Caco-2 (cell line): ENCODE measurements around the gene LAMP5. TPM values are rescaled to one million over a fixed set of nuclear protein-coding genes. Genes with fewer than 3 reads are reported as not detected.

ENCODE experiments used
- BruUV-seq: library from RNA; stranded (reverse); fragments of 400-500 nt; replicated peaks from 2 replicates; lab custom pipeline; 2021; lab: Mats Ljungman, UMichigan
- CTCF ChIA-PET: fragments of 300-600 bp; sonication (Branson Sonifier 250); formaldehyde crosslinking; loops from one replicate; lab custom pipeline; 2022; ENCODE audit warnings: antibody characterized with exemption; lab: Charles Lee
- POLR2A ChIA-PET: fragments of 300-600 bp; sonication (Branson Sonifier 250); formaldehyde crosslinking; loops from one replicate; lab custom pipeline; 2022; ENCODE audit warnings: antibody characterized with exemption; lab: Charles Lee
- DNase-seq, 2 experiments: peaks; one replicate each; pipeline versions ENCODE4 v3.0.0 to v3.0.0-alpha.2; 2020 to 2022
- H3K27me3 ChIP-seq: replicated peaks from 2 replicates; pipeline ENCODE4 v1.6.0; 2011; ENCODE audit warnings: low read length; ENCODE audit not compliant: control insufficient read depth, insufficient read depth
- H3K36me3 ChIP-seq: 2 replicates; pipeline ENCODE4 v1.5.1; 2011; ENCODE audit warnings: low read length; ENCODE audit not compliant: control insufficient read depth, insufficient read depth
- H3K4me1 ChIP-seq: fragments of 250-450 bp; sonication (Bioruptor Pico); 2 replicates; pipeline ENCODE4 v1.5.1; 2020; ENCODE audit warnings: mild to moderate bottlenecking
- H3K4me3 ChIP-seq: 2 replicates; pipeline ENCODE4 v1.5.1; 2011; ENCODE audit warnings: low read depth, mild to moderate bottlenecking, control low read depth, low read length
- H3K9me3 ChIP-seq: fragments of 250-450 bp; sonication (Bioruptor Pico); 2 replicates; pipeline ENCODE4 v1.5.1; 2020; ENCODE audit warnings: mild to moderate bottlenecking, moderate library complexity
- H3K27ac Mint-ChIP-seq: one replicate; pipeline ENCODE4 v1.8.0; 2022; ENCODE audit warnings: mixed read lengths; ENCODE audit not compliant: unreplicated experiment
- H3K27me3 Mint-ChIP-seq: one replicate; pipeline ENCODE4 v1.8.0; 2022; ENCODE audit warnings: mixed read lengths; ENCODE audit not compliant: insufficient read depth, unreplicated experiment
- H3K36me3 Mint-ChIP-seq: one replicate; pipeline ENCODE4 v1.8.0; 2022; ENCODE audit warnings: mild to moderate bottlenecking, mixed read lengths; ENCODE audit not compliant: insufficient read depth, unreplicated experiment
- H3K4me1 Mint-ChIP-seq: one replicate; pipeline ENCODE4 v1.8.0; 2022; ENCODE audit warnings: low read depth, mixed read lengths; ENCODE audit not compliant: unreplicated experiment
- H3K4me3 Mint-ChIP-seq: one replicate; pipeline ENCODE4 v1.8.0; 2022; ENCODE audit warnings: mild to moderate bottlenecking, moderate library complexity, mixed read lengths; ENCODE audit not compliant: unreplicated experiment
- H3K9me3 Mint-ChIP-seq: one replicate; pipeline ENCODE4 v1.8.0; 2022; ENCODE audit warnings: mixed read lengths; ENCODE audit not compliant: unreplicated experiment
- CTCF ChIP-seq, 2 experiments: fragments of 200-600 bp in 1 of 2; IDR thresholded peaks; 1 replicate in 1 of 2; 2 replicates in 1 of 2; pipeline versions ENCODE4 v1.5.1 to v1.8.0; 2011 to 2022; ENCODE audit warnings: antibody characterized with exemption in 1 of 2, control low read depth in 1 of 2, inconsistent platforms in 1 of 2, low read depth in 1 of 2, low read length in 1 of 2, mild to moderate bottlenecking in 1 of 2, moderate library complexity in 1 of 2; ENCODE audit not compliant: insufficient read depth in 1 of 2, severe bottlenecking in 1 of 2, unreplicated experiment in 1 of 2
- intact Hi-C: fragments of 100-400 bp; cut with micrococcal nuclease; formaldehyde crosslinking; loops from one replicate; pipeline ENCODE4 v1.10.0; 2022; ENCODE audit not compliant: unreplicated experiment
- total RNA-seq: library from RNA; stranded (reverse); gene quantifications from 2 replicates; pipeline ENCODE4 v1.2.3, GENCODE V29; 2022

Gene LAMP5
- total RNA-seq, 1 experiment from 2014 or later, result not detected

GRCh38 chr20:9566977-9567376 lies 52.6 kb downstream of the LAMP5 start:
- Mint-ChIP-seq H3K36me3 (no peaks in the 10 kb centered on the region), H3K27ac (no peak overlapping the region), H3K4me3 (no peak overlapping the region), H3K4me1 (no peaks in the 10 kb centered on the region), H3K27me3 (peaks cover 16% of the 10 kb centered on the region), H3K9me3 (no peaks in the 10 kb centered on the region)
- intact Hi-C loops, result no loop called here
- no TSS peak for BruUV-seq
- no peaks in the 10 kb centered on the region for H3K4me1 ChIP-seq
- POLR2A ChIA-PET, result no interaction called here
- H3K4me3 ChIP-seq, result no peak overlapping the region
- no peaks in the 10 kb centered on the region for H3K9me3 ChIP-seq
- H3K27me3 ChIP-seq, result no peaks in the 10 kb centered on the region; the same call in 1 of the 2 replicates
- no peaks in the 10 kb centered on the region for H3K36me3 ChIP-seq
- no peak for TF ChIP-seq CTCF (IDR thresholded peaks at IDR 0.05; ENCODE audit: insufficient read depth in 1 of 2, low read depth in 1 of 2, low read length in 1 of 2, severe bottlenecking in 1 of 2, unreplicated experiment in 1 of 2)
- no peak for DNase-seq
- CTCF ChIA-PET, result no interaction called here

GRCh38 chr20:9570612-9571011 lies 56.2 kb downstream of the LAMP5 start:
- Histone ChIP-seq H3K27me3 (no peaks in the 10 kb centered on the region; the same call in 1 of the 2 replicates), H3K36me3 (no peaks in the 10 kb centered on the region), H3K9me3 (no peaks in the 10 kb centered on the region), H3K4me1 (no peaks in the 10 kb centered on the region), H3K4me3 (no peak overlapping the region)
- Mint-ChIP-seq H3K36me3 (no peaks in the 10 kb centered on the region), H3K27me3 (peaks cover 19% of the 10 kb centered on the region), H3K27ac (no peak overlapping the region), H3K4me3 (no peak overlapping the region), H3K9me3 (no peaks in the 10 kb centered on the region), H3K4me1 (no peaks in the 10 kb centered on the region)
- DNase-seq, result no peak
- ChIA-PET CTCF (no interaction called here), POLR2A (no interaction called here)
- BruUV-seq, result no TSS peak
- intact Hi-C loops, result no loop called here
- no peak for TF ChIP-seq CTCF (IDR thresholded peaks at IDR 0.05; ENCODE audit: insufficient read depth in 1 of 2, low read depth in 1 of 2, low read length in 1 of 2, severe bottlenecking in 1 of 2, unreplicated experiment in 1 of 2)

GRCh38 chr20:9571783-9572182 lies 57.4 kb downstream of the LAMP5 start:
- H3K27me3 ChIP-seq, result no peaks in the 10 kb centered on the region; the same call in 1 of the 2 replicates
- Mint-ChIP-seq H3K9me3 (no peaks in the 10 kb centered on the region), H3K27me3 (peaks cover 12% of the 10 kb centered on the region), H3K4me1 (no peaks in the 10 kb centered on the region), H3K27ac (no peak overlapping the region), H3K4me3 (no peak overlapping the region), H3K36me3 (no peaks in the 10 kb centered on the region)
- ChIA-PET CTCF (interaction anchor here (0.6 kb wide), 1 partner anchor 38 kb away, joined by 3 read pairs; no protein-coding TSS in a partner anchor), POLR2A (no interaction called here)
- DNase-seq, result no peak
- H3K9me3 ChIP-seq, result no peaks in the 10 kb centered on the region
- TF ChIP-seq CTCF (IDR thresholded peaks at IDR 0.05; ENCODE audit: insufficient read depth in 1 of 2, low read depth in 1 of 2, low read length in 1 of 2, severe bottlenecking in 1 of 2, unreplicated experiment in 1 of 2), result no peak
- intact Hi-C loops, result no loop called here
- no peak overlapping the region for H3K4me3 ChIP-seq
- H3K36me3 ChIP-seq, result no peaks in the 10 kb centered on the region
- H3K4me1 ChIP-seq, result no peaks in the 10 kb centered on the region
- no TSS peak for BruUV-seq
